Sigmoid colon (tissue), 7 donors: ENCODE data around the gene GAA. TPM values are rescaled to one million over a fixed set of nuclear protein-coding genes. Genes with fewer than 3 reads are reported as not detected.

ENCODE experiments used
- DNase-seq: peaks from one replicate; pipeline ENCODE4 v3.0.0-alpha.2; 2019
- H3K27ac ChIP-seq, 4 donors: fragments of 200-600 bp; sonication (generic); one replicate each; pipeline ENCODE4 v1.5.1; 2016 to 2019; ENCODE audit warnings: mild to moderate bottlenecking in 1 of 4
- H3K27me3 ChIP-seq, 3 donors: fragments of 200-600 bp; sonication (generic); one replicate each; pipeline ENCODE4 v1.5.1; 2019; ENCODE audit warnings: mild to moderate bottlenecking in 1 of 3
- H3K36me3 ChIP-seq, 4 donors: fragments of 200-600 bp; sonication (generic); one replicate each; pipeline ENCODE4 v1.5.1; 2016 to 2019
- H3K4me1 ChIP-seq, 4 donors: fragments of 200-600 bp; sonication (generic); one replicate each; pipeline ENCODE4 v1.5.1; 2017 to 2019
- H3K4me3 ChIP-seq, 4 donors: fragments of 200-600 bp; sonication (generic); one replicate each; pipeline ENCODE4 v1.5.1; 2017 to 2019; ENCODE audit warnings: mild to moderate bottlenecking in 2 of 4, moderate library complexity in 1 of 4
- H3K9me3 ChIP-seq, 4 donors: fragments of 200-600 bp in 3 of 4; sonication (generic) in 3 of 4; one replicate each; pipeline versions ENCODE4 v1.5.1 to v1.6.1; 2013 to 2019
- CTCF ChIP-seq, 4 experiments: fragments of 450-650 bp in 3 of 4; fragments of 200-600 bp in 1 of 4; IDR thresholded peaks; one replicate each; pipeline ENCODE4 v1.5.1; 2016 to 2019; ENCODE audit warnings: antibody characterized with exemption in 4 of 4, mild to moderate bottlenecking in 3 of 4, moderate library complexity in 2 of 4
- EP300 ChIP-seq, 4 donors: sonication (generic); formaldehyde crosslinking; IDR thresholded peaks; one replicate each; pipeline ENCODE4 v1.6.1; 2017; ENCODE audit warnings: antibody characterized with exemption in 4 of 4
- POLR2A ChIP-seq, 2 donors: fragments of 450-650 bp; IDR thresholded peaks; one replicate each; pipeline ENCODE4 v1.6.1; 2016; ENCODE audit warnings: antibody characterized with exemption in 2 of 2, mild to moderate bottlenecking in 2 of 2, moderate library complexity in 2 of 2
- POLR2AphosphoS5 ChIP-seq, 4 donors: sonication (generic); formaldehyde crosslinking; IDR thresholded peaks; one replicate each; pipeline ENCODE4 v1.6.1; 2017; ENCODE audit warnings: antibody characterized with exemption in 4 of 4
- WGBS, 2 donors: extraction: QIAGEN DNeasy Blood & Tissue Kit; methylation state at CpG; one replicate each; pipeline ENCODE4 v1.1.7; 2013; 5-methylcytosine and 5-hydroxymethylcytosine counted together
- intact Hi-C: fragments of 100-400 bp; cut with DNase I; formaldehyde crosslinking; loops from one replicate; pipeline ENCODE4 v1.15.1; 2023
- polyA plus RNA-seq, 3 donors: library from polyadenylated mRNA; stranded (reverse); fragments of 200-250 nt; gene quantifications; one replicate each; pipeline ENCODE4 v1.2.3, GENCODE V29; 2013
- total RNA-seq, 4 donors: library from RNA; depleted of rRNA; stranded (reverse); fragments of >200 nt; gene quantifications; one replicate each; pipeline ENCODE4 v1.1.0, GENCODE V29; 2016
- donor health status: healthy with polysubstance abuse.
- donor health status: Bipolar disorder and iron deficiency.
- donor health status: healthy.

The GAA gene
- total and polyA plus RNA-seq, 7 donors, result 13.8 to 74.2 (median 38.5) TPM

GRCh38 chr17:80081596-80081995 is 19.8 kb upstream of the GAA start:
- Histone ChIP-seq H3K27me3 (no peaks in the 10 kb centered on the region), H3K9me3 (no peaks in the 10 kb centered on the region), H3K4me1 (peaks cover 0 to 8% (median 4%) of the 10 kb centered on the region in 4 donors), H3K36me3 (no peaks in the 10 kb centered on the region), H3K27ac (no peak overlapping the region), H3K4me3 (no peak overlapping the region)
- intact Hi-C loops, result loop anchor here (5.0 kb wide), 1 partner anchor 74 kb away; no protein-coding TSS in a partner anchor
- no peak for TF ChIP-seq POLR2AphosphoS5 (IDR thresholded peaks at IDR 0.05)
- TF ChIP-seq POLR2A (IDR thresholded peaks at IDR 0.05), result no peak
- no peak for TF ChIP-seq CTCF (IDR thresholded peaks at IDR 0.05)
- no peak for TF ChIP-seq EP300 (IDR thresholded peaks at IDR 0.05)
- DNase-seq, result no peak
- 88 to 93% methylated on average over 14 of the region's 14 CpGs for WGBS, 2 donors

DNA sequence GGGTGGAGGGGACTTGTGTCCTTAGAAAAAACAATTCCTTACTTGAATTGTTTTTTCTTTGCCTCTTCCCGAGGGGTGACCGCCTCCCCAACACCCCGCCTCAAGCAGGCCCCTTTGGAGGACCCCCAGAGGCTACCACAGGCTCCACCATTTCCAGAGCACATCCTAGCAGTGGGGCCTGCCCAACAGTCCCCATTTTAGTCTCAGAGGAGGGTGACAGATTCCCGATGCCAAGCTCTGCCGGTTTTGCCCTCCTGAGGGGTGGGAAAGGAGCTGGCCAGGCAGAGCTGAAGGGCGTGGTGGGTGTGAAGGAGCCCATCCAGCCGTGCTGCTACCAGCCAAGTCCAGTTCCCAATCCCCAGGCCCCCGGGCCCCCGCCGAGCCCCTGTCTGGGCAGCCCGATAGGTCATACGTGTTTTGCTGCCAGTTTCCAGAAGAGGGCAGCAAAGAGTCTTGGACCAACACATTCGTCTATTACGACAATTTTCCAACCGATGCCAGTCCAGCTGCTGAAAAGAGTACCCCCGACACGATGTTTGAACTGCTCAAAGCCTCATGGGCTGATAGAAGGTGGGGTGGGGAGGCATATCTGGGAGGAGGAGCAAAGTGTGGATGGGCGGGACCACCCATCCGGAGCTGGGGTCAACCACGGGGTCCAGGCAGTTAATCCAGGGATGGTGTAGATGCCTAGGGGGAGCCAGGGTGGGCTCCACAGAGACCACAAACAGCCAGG is 18.8 kb upstream of the GAA start:
- Histone ChIP-seq H3K4me3 (peak overlapping the region in 3 of 4 donors; percentile 1 to 23 (median 3)), H3K9me3 (no peaks in the 10 kb centered on the region), H3K27ac (no peak overlapping the region), H3K4me1 (peaks cover 0 to 8% (median 4%) of the 10 kb centered on the region in 4 donors), H3K27me3 (no peaks in the 10 kb centered on the region), H3K36me3 (no peaks in the 10 kb centered on the region)
- peak; percentile 82 for DNase-seq
- 27 to 28% methylated on average over 20 of the region's 20 CpGs for WGBS, 2 donors
- intact Hi-C loops, result loop anchor here (1.0 to 5.0 kb wide), 2 partner anchors 47 to 75 kb away; partner anchors contain the start of gene TBC1D16
- TF ChIP-seq POLR2A (IDR thresholded peaks at IDR 0.05), result no peak
- TF ChIP-seq CTCF (IDR thresholded peaks at IDR 0.05), result peak; percentile 58 to 77 (median 68)
- TF ChIP-seq EP300 (IDR thresholded peaks at IDR 0.05), result no peak
- TF ChIP-seq POLR2AphosphoS5 (IDR thresholded peaks at IDR 0.05), result no peak

- no peak overlapping the region for H3K4me3 ChIP-seq
- WGBS, 2 donors, result 81 to 82% methylated on average over 13 of the region's 13 CpGs
- no peak for TF ChIP-seq POLR2A (IDR thresholded peaks at IDR 0.05)
- no peak for TF ChIP-seq EP300 (IDR thresholded peaks at IDR 0.05)
- no peak for TF ChIP-seq POLR2AphosphoS5 (IDR thresholded peaks at IDR 0.05)
- no peak for TF ChIP-seq CTCF (IDR thresholded peaks at IDR 0.05)
- H3K36me3 ChIP-seq, result no peaks in the 10 kb centered on the region
- H3K27me3 ChIP-seq, result no peaks in the 10 kb centered on the region
- DNase-seq, result no peak
- H3K9me3 ChIP-seq, result no peaks in the 10 kb centered on the region
- H3K27ac ChIP-seq, result no peak overlapping the region
- intact Hi-C loops, result loop anchor here (5.0 kb wide), 1 partner anchor 76 kb away; no protein-coding TSS in a partner anchor
- peaks cover 0 to 8% (median 4%) of the 10 kb centered on the region in 4 donors for H3K4me1 ChIP-seq
Measured at GRCh38 chr17:80083136-80083661, 18.2 kb upstream of the GAA start.

DNA sequence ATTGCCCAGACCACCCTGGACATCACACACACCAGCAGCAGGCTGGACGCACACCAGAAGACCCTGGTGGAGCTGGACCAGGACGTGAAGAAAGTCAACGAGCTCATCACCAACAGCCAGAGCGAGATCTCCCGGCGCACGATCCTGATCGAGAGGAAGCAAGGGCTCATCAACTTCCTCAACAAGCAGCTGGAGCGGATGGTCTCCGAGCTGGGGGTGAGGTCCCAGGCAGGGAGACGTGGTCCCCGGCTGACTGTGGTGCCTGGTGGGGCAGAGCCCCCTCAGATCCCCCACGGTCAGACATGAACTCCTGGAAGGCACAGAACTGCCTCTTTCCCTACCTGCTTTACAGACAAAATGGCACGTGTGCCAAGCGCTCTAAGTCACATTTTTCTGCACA is 16.6 kb upstream of the GAA start:
- no peaks in the 10 kb centered on the region for H3K9me3 ChIP-seq
- WGBS, 2 donors, result 90 to 92% methylated on average over 15 of the region's 15 CpGs
- no peak for TF ChIP-seq POLR2AphosphoS5 (IDR thresholded peaks at IDR 0.05)
- no peak for TF ChIP-seq CTCF (IDR thresholded peaks at IDR 0.05)
- TF ChIP-seq EP300 (IDR thresholded peaks at IDR 0.05), result no peak
- TF ChIP-seq POLR2A (IDR thresholded peaks at IDR 0.05), result no peak
- H3K27me3 ChIP-seq, result no peaks in the 10 kb centered on the region
- no peak for DNase-seq
- no peaks in the 10 kb centered on the region for H3K36me3 ChIP-seq
- intact Hi-C loops, result loop anchor here (5.0 kb wide), 1 partner anchor 77 kb away; no protein-coding TSS in a partner anchor
- H3K4me3 ChIP-seq, result no peak overlapping the region
- H3K4me1 ChIP-seq, result peaks cover 0 to 8% (median 4%) of the 10 kb centered on the region in 4 donors
- H3K27ac ChIP-seq, result no peak overlapping the region
